ENCODE measurements around the gene DNTT.

The DNTT gene

GRCh38 chr10:96311180-96311715 lies 7.0 kb downstream of the DNTT start:
- no peak for DNase-seq

DNA sequence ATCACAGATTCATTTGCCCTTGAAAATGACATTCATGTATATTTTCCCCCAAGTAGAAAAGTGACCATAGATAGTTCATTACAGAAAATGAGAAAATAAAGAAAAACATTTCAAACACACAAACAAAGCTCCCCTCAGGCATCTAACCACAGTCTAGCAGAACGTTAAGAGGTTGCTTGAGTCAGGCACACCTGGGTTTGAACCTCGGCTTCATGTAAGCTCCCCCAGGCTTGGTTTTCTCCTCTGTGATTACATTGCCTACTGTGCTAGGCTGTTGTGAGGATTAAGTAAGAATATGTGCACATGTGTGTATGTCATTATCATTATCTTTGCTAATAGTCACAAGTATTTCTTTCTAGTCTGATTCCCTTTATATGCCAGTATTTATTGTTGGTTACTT lies 9.1 kb downstream of the DNTT start:
- DNase-seq = no peak

DNA sequence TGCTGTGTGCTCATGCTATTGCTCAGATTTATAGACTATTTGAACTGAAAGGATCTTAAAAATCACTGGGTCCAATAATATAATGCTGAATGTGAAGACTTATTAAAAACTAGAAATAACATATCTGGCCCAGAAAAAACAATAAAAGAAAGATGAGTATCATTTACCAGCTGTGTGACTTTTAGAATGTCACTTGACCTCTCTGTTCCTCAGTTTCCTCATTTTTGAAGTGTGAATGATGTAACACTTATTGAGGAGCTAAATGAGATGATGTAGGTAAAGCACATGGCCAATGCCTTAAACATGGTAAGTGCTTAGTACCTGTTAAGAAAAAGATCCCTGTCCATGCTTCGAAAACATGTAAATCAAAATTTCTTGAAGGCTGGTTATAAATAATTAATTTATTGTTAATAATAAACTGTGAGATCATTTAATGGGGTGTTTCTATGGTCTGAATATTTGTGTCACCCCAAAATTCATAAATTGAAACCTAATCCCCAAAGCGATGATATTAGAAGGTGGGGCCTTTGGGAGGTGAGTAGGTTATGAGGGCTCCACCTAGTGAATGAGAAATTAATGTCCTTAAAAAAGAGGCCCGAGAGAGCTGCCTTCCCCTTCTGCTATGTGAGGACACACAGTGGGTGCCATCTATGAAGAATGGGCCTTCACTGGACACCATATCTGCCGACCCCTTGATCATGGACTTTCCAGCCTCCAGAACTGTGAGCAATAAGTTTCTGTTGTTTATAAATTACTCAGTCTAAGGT lies 13.0 kb downstream of the DNTT start:
- DNase-seq = no peak

GRCh38 chr10:96319754-96320474 lies 15.7 kb downstream of the DNTT start:
- no peak for DNase-seq

- DNase-seq = no peak
These were observed 17.6 kb downstream of the DNTT start for GRCh38 chr10:96321822-96322221.

GRCh38 chr10:96322275-96322674 lies 18.0 kb downstream of the DNTT start:
- DNase-seq = no peak

- DNase-seq = no peak
These were observed 20.2 kb downstream of the DNTT start for GRCh38 chr10:96324447-96324846.

GRCh38 chr10:96325719-96326373 lies 21.6 kb downstream of the DNTT start:
- no peak for DNase-seq

DNA sequence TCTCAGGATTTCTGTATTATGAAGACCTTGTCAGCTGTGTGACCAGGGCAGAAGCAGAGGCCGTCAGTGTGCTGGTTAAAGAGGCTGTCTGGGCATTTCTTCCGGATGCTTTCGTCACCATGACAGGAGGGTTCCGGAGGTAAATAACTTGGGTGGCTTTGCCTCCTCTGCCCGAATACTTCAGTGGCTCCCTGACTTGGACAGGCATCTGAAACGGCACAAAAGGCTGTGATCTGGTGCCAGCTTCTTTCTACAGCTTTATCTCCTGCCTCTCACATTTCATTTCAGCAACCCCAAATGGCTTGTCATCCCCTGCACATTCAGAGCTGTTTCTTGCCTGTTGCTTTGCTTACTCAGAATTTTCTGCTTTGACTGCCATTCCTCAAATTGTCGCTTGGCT lies 23.2 kb downstream of the DNTT start:
- no peak for DNase-seq

DNA sequence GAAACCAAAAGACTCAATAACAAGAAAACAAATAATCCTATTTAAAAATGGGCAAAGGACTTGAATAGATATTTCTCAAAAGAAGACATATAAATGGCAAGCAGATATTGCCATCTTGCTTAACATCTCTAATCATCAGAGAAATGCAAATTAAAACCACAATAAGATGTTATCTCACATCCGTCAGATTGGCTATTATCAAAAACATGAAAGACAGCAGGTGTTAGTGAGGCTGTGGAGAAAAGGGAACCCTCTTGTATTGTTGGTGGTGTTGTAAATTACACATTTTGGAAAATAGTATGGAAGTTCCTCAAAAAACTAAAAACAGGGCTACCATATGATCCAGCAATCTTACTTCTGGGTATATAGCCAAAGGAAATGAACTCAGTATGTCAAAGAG lies 28.9 kb downstream of the DNTT start:
- peak; percentile 31 for DNase-seq

- DNase-seq = no peak
These were observed 30.6 kb downstream of the DNTT start for GRCh38 chr10:96334616-96335526.

DNA sequence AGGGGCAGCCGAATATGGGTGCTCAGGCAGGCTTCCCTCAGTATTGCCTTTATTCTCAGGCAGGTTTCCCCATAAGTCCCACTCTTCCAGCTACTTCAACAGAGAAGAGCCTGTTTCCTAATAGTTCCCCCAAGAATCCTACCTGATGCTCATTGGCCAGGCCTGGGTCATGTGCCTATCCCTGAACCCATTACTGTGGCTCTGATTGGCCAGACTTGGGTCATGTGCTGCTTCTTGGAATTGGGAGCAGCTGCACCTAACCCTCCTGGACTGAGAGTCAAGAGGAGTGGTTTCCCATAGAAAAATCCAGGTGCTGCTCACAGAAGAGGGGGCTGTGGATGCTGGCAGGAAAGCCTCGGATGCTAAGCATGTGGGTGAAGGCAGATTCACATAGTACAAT lies 32.9 kb downstream of the DNTT start:
- DNase-seq = no peak

DNA sequence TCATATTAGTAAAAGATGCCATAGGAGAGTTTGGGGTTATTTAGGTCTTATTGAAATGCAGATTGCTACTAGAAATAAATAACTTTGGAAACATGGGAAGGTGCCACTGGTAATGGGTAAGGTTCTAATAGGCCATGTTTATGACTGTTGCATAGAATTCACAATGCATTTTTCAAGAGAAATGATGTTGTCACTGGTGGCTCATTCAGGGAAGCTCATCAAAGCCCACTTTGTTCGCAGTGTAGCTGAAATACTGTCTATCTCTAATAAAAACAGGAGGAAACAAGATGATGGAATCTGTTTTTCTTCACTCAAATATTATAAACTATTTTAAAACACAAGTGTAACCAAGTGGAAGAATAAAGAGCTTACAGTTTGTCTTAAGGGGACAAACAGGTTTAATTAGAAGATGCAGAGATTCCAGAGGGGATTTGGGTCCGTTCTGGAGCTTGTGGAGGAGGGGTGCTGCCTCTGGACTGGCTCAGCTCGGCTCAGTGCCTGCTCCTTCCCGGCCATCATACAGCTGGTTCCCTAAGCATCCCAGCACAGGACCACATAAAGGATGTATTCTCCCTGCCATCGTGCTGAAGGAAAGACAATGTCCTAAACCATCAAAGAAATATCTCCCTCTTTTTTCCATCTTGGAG lies 34.2 kb downstream of the DNTT start:
- no peak for DNase-seq

DNA sequence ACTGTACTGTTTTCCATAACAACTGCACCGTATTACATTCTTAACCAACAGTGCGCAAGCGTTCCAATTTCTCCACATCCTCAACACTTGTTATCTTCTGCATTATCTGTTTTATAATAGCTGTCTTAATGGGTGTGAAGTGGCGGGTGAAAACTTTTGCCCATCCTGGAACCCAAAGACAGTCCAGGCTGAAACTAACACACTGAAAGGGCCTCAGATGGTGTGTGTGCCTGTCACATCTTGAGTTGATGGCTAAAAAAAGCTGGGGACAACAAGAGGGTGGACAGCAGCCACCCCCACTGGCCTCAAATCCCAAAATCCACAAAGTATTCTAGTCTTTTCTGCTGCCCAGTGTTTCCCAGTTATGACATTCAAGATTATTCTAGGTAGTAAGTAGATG lies 35.1 kb downstream of the DNTT start:
- DNase-seq = no peak

DNA sequence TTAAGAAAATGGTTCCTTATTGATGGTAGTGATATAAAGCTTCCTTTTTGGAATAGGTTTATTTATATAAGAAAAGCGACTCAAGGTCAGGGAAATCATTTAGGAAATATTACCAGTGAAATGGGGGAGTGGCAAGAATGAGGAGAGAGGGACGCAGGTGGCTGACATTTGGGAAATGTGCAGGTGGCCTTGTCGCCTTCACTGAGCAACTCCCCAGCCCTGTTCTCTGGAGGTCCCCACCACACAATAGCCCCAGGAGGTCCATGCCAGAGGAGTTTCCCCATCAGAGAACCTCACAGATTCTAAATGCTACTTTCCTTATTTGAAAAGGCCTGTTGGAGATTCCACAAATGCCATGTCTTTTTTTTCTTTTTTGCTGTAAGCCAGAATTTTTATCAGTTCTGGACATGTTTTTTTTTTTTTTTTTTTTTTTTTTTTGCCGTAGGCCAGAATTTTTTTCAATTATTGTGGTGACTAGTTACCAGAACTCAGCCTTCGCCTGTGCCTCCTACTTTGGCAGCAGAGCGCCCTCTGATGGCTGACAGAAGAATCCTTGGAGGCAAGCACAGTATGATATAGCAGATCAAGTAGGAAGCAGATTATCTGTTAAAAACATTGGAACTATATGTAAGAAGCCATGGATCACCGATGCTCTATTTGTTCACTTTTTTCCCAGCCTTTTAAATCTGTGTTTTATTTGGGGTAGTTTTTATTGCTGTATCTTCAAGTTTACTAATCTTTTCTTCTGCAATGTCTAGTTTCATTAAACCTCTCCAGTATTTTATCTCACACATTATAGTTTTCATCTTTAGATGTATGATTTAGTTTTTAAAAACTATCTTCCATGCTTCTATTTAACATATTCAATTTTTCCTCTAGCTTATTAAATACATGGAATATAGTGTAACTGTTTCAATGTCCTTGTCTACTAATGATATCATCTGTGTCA lies 36.0 kb downstream of the DNTT start:
- peak; percentile 41 for DNase-seq

DNA sequence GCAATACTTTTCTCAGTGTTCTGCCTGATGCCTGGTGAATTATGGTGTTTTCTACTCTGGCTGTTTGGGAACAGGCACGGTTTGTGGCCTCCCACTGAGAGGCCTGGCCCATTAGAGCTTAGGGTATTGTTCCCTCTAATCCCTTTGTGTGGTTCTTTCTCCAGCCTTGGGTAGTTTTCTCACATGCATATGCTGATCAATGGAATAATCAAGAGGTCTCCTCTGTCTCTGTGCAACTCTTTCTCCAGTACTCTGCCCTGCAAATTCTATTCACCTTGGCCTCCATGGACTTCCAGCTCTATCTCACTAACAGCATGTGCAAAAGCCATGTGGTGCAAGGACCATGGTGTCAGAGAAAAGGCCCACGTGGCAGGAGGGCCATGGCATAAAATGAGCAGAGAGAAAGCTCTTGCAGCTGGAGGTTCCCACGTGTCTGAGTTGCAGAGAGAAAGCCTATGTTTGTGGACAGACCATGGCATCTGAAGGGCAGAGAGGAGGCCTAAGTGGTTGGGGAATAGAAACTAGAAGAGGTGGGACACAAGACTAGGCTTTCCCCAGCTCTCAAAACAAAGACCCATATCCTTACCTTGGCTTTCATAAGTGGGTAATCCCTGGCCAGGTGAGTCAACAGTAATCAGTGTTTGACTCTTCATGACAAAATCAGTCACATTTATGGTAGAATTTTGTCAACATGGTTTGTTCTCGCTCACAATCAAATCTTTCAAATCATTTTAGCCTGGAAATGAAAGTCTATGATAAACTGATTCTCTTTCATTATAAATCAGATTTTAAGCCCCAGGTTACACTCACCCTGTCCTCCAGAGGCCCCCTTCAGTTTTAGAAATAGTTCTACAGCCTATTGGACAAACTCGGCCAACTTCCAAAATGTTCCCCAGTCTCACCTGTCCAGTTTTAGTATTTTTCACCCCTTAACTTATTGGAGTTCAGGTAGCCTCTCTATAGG lies 37.3 kb downstream of the DNTT start:
- DNase-seq = no peak

DNA sequence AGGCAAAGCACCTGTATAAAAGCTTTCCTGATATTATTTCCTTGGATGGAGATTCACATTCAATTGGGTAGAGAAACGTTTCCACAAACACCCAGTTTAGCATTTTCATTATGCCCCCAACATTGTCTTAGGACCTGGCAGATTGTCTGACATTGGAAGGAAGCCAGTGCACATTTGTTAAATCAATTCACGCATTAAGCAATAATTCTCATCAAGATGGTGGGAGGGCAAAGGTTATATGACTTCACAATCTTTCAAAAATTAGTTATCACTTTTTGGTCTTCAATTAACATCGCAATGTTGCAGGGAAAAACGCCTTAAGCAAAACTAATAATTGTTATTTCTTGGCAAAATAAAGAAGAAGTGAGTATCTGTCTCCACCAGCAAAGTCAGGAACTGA lies 38.2 kb downstream of the DNTT start:
- no peak for DNase-seq

- no peak for DNase-seq
These were observed 39.9 kb downstream of the DNTT start for GRCh38 chr10:96344178-96344577.

DNA sequence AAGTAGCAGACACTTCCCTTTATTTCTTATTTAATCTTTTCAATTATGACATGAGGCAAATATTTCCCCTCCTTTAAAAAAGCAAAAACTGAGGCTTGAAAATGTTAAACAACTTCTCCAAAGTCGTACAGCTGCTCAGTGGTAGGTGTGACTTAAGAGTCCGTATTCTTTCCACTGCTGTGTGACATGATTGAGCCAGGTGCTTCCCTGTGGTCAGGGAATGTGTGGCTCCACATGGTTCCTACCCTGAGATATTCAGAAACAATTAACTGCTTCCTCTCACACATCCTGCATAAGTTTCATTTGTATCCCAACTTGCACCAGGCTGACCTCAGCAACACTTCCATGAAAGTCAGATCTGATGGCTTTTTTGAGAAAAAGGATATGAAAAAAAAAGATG lies 41.0 kb downstream of the DNTT start:
- no peak for DNase-seq

GRCh38 chr10:96346295-96346694 lies 42.1 kb downstream of the DNTT start:
- DNase-seq = no peak

All from central memory CD4-positive, alpha-beta T cell (primary cell).